NT2/D1 (cell line): ENCODE measurements around the gene ANKRD6.
A peak's percentile ranks its signal among the peaks of the same experiment; 100 is the strongest.

Experiments
- DNase-seq: peaks from one replicate; pipeline ENCODE4 v3.0.0-alpha.2; 2011; ENCODE audit warnings: low read depth, low spot score
- H3K27me3 ChIP-seq: 2 replicates; pipeline ENCODE4 v1.6.0; 2011; ENCODE audit warnings: mild to moderate bottlenecking; ENCODE audit not compliant: insufficient read length, insufficient read depth
- H3K36me3 ChIP-seq: 2 replicates; pipeline ENCODE4 v1.6.1; 2011; ENCODE audit warnings: mild to moderate bottlenecking, low read length, mixed read lengths; ENCODE audit not compliant: insufficient read depth, insufficient read length
- H3K4me1 ChIP-seq: 2 replicates; pipeline ENCODE4 v1.5.1; 2011; ENCODE audit not compliant: insufficient read depth, insufficient read length
- H3K4me3 ChIP-seq: 2 replicates; pipeline ENCODE4 v1.5.1; 2011; ENCODE audit warnings: low read depth; ENCODE audit not compliant: insufficient read length
- H3K9ac ChIP-seq: 2 replicates; pipeline ENCODE4 v1.6.0; 2011; ENCODE audit warnings: low read depth; ENCODE audit not compliant: insufficient read length
- H3K9me3 ChIP-seq: 2 replicates; pipeline ENCODE4 v1.5.1; 2011; ENCODE audit warnings: mild to moderate bottlenecking, low read length; ENCODE audit not compliant: insufficient read depth
- SUZ12 ChIP-seq: IDR thresholded peaks from 2 replicates; pipeline ENCODE4 v1.6.1; 2011; ENCODE audit not compliant: insufficient read length, insufficient read depth; ENCODE audit errors: extremely low read depth
- YY1 ChIP-seq: IDR thresholded peaks from 2 replicates; pipeline ENCODE4 v1.6.1; 2011; ENCODE audit not compliant: insufficient read length, insufficient read depth
- ZNF274 ChIP-seq: IDR thresholded peaks from 2 replicates; pipeline ENCODE4 v1.6.1; 2011; ENCODE audit warnings: mild to moderate bottlenecking, low read depth, low read length

Gene ANKRD6

DNA sequence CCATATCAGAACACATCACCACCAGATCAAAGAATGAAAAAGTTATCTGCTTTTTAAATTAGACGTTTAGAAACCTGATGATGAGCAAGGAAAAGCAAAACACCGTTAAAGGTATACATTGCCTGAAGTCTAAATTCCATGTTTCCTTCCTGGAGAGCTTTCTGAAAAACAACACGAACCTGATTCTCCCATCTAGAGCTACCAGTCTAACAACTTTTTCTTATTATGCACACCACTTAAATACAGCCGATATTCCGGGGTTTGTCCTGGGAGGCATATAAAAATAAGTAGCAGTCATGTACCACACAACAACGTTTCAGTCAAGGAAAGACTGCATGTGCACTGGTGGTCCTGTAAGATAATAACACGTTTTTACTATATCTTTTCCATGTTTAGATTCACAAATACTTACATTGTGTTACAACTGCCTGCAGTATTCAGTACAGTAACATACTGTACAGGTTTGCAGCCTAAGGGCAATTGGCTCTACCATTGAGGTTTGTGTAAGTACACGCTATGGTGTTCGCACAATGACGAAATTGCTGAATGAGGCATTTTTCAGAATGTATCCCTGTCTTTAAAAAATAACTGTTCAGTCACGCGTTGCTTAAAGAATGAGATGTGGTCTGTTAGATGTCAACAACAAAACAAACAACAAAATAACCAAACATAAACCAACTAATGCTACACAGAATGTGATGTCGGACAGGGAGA lies 224.7 kb downstream of the ANKRD6 start:
- H3K36me3 ChIP-seq = peaks cover 91% of the 10 kb centered on the region

DNA sequence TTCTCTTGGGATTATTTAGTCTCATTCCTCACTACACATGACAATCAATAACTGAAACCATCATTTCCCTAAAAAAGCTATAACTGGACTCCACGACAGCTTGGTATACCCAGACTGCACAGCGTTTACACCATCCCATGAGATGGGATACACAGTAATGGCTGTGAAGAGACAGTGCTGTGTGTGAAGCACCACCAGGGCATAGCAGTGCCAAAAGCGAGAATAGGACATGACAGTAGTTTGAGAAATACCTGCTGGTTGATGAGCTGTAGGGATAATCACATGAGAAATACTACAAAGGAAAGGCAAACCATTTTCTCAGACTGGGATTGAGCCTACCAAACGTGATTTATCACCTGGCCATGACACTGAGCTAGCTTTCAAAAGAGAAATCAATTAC lies 228.0 kb downstream of the ANKRD6 start:
- peaks cover 82% of the 10 kb centered on the region for H3K36me3 ChIP-seq
- no peaks in the 10 kb centered on the region for H3K9me3 ChIP-seq
- H3K4me3 ChIP-seq = no peak overlapping the region
- no peaks in the 10 kb centered on the region for H3K27me3 ChIP-seq
- DNase-seq = no peak
- H3K9ac ChIP-seq = no peak overlapping the region
- no peak for TF ChIP-seq YY1
- no peak for TF ChIP-seq ZNF274
- TF ChIP-seq SUZ12 = no peak
- no peaks in the 10 kb centered on the region for H3K4me1 ChIP-seq

More for the DNA sequence above, 224.7 kb downstream of the ANKRD6 start:
- Histone ChIP-seq H3K9ac (no peak overlapping the region), H3K4me1 (no peaks in the 10 kb centered on the region), H3K27me3 (no peaks in the 10 kb centered on the region), H3K4me3 (no peak overlapping the region), H3K9me3 (no peaks in the 10 kb centered on the region)
- TF ChIP-seq SUZ12 (no peak), ZNF274 (no peak), YY1 (no peak)
- no peak for DNase-seq

DNA sequence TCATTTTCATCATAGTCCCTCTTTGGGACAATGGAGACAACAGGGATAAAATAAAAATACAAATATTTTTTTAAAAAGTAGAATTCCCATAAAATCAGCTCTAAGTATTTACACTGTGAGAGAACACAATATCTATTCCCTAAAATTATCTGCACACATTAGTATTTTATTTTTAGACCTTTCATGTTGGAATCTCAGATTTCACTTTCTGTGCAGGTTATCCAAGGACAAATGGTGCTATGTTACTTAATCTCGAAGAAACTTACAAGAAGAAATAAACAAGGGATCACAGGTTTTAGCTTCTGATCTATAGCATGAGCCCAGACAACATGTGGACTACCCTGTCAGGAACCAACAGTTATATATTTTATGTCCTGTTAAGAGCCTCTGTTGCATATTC lies 228.6 kb downstream of the ANKRD6 start:
- H3K27me3 ChIP-seq = no peaks in the 10 kb centered on the region
- no peak overlapping the region for H3K9ac ChIP-seq
- no peak for DNase-seq
- H3K9me3 ChIP-seq = no peaks in the 10 kb centered on the region
- no peaks in the 10 kb centered on the region for H3K4me1 ChIP-seq
- TF ChIP-seq ZNF274 (no peak), SUZ12 (no peak), YY1 (no peak)
- H3K36me3 ChIP-seq = peaks cover 82% of the 10 kb centered on the region
- H3K4me3 ChIP-seq = no peak overlapping the region

GRCh38 chr6:89662659-89663223 lies 229.8 kb downstream of the ANKRD6 start:
- Histone ChIP-seq H3K9ac (no peak overlapping the region), H3K4me3 (no peak overlapping the region), H3K9me3 (no peaks in the 10 kb centered on the region), H3K27me3 (no peaks in the 10 kb centered on the region), H3K36me3 (peaks cover 83% of the 10 kb centered on the region), H3K4me1 (no peaks in the 10 kb centered on the region)
- DNase-seq = no peak
- no peak for TF ChIP-seq YY1
- no peak for TF ChIP-seq SUZ12
- no peak for TF ChIP-seq ZNF274

DNA sequence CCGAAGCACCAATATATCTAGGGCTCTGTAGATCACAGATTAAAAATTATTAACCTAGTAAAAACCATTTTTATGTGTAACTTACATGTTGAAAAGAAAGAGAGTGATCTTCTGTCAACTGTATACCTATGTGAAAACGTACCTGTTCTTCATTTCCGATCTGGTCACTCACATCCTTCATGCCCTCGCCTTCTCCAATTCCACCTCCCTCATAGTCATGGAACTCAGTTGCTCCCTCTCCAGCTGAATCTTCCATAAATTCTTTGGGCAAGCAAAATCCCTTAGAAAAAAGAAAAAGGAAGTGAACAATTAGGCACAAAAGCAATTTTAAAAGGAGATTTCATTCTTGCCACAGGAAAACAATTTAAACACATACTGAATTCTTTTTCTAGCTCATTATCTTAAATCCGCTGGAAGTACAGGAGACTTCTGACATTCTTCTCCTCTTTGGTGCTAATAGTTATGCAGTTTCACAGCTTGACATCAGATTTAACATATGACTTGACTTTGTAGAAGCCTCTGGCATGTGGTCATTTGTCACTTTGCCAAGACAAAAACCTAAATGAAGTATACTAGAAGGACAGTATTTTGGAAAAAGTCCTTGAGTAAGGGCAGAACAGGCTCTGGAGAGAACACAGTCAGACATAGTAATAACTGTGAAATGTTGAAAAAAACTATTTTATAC lies 235.1 kb downstream of the ANKRD6 start:
- H3K9ac ChIP-seq = no peak overlapping the region
- DNase-seq = peak; percentile 70
- H3K27me3 ChIP-seq = no peaks in the 10 kb centered on the region
- no peaks in the 10 kb centered on the region for H3K9me3 ChIP-seq
- H3K4me1 ChIP-seq = no peaks in the 10 kb centered on the region
- TF ChIP-seq ZNF274 (no peak), SUZ12 (no peak), YY1 (no peak)
- peaks cover 74% of the 10 kb centered on the region for H3K36me3 ChIP-seq
- no peak overlapping the region for H3K4me3 ChIP-seq

- no peaks in the 10 kb centered on the region for H3K27me3 ChIP-seq
- TF ChIP-seq YY1 (no peak), ZNF274 (no peak), SUZ12 (no peak)
- no peak for DNase-seq
- peaks cover 71% of the 10 kb centered on the region for H3K36me3 ChIP-seq
- H3K4me1 ChIP-seq = no peaks in the 10 kb centered on the region
- H3K4me3 ChIP-seq = no peak overlapping the region
- no peak overlapping the region for H3K9ac ChIP-seq
- no peaks in the 10 kb centered on the region for H3K9me3 ChIP-seq
Measured at GRCh38 chr6:89669002-89669401, 236.1 kb downstream of the ANKRD6 start.

- no peaks in the 10 kb centered on the region for H3K4me1 ChIP-seq
- DNase-seq = no peak
- H3K27me3 ChIP-seq = no peaks in the 10 kb centered on the region
- H3K9ac ChIP-seq = no peak overlapping the region
- peaks cover 82% of the 10 kb centered on the region for H3K36me3 ChIP-seq
- H3K9me3 ChIP-seq = no peaks in the 10 kb centered on the region
- TF ChIP-seq YY1 (no peak), SUZ12 (no peak), ZNF274 (no peak)
- H3K4me3 ChIP-seq = no peak overlapping the region
Measured at GRCh38 chr6:89670935-89671565, 238.1 kb downstream of the ANKRD6 start.
